Measurements from ENCODE around the gene CEP44.

- TF ChIP-seq CTCF (IDR thresholded peaks at IDR 0.05; ENCODE audit: borderline replicate concordance, extremely low read depth, low read length, poor library complexity, severe bottlenecking) (no peak), EZH2 (IDR thresholded peaks at IDR 0.05; ENCODE audit: borderline replicate concordance, low read depth, low read length, severe bottlenecking) (no peak)
Observed at GRCh38 chr4:174255374-174255773, 28.3 kb upstream of the CEP44 start.

Measured in DND-41 (cell line).